Heart right ventricle (tissue), 16 donors: ENCODE data around the gene SMTN. TPM values are rescaled to one million over a fixed set of nuclear protein-coding genes. Genes with fewer than 3 reads are reported as not detected.
"Not testable (repeated sequence)": the region's sequence is repeated elsewhere in the genome, so short reads cannot be mapped to it uniquely, and the experiment has no call there.

ENCODE experiments used
- ATAC-seq, 8 donors: fragments of 200-7000 bp; cut with Tn5 transposase; one replicate each; pipeline ENCODE4 v1.9.1; 2020; ENCODE audit warnings: mild to moderate bottlenecking in 8 of 8, moderate library complexity in 8 of 8, moderate number of reproducible peaks in 1 of 8
- DNase-seq, 2 donors: peaks; one replicate each; pipeline ENCODE4 v3.0.0-alpha.2; 2020
- H3K27ac ChIP-seq, 10 donors: fragments of 200-600 bp; sonication (generic) in 2 of 10; one replicate each; pipeline versions ENCODE4 v1.5.0 to v1.8.0; 2020 to 2022; ENCODE audit warnings: mild to moderate bottlenecking in 3 of 10
- H3K27me3 ChIP-seq, 7 donors: fragments of 200-600 bp; one replicate each; pipeline ENCODE4 v1.8.0; 2021 to 2022; ENCODE audit warnings: mild to moderate bottlenecking in 2 of 7
- H3K36me3 ChIP-seq, 9 donors: fragments of 200-600 bp; sonication (generic) in 1 of 9; one replicate each; pipeline versions ENCODE4 v1.5.0 to v1.8.0; 2020 to 2022; ENCODE audit warnings: mild to moderate bottlenecking in 2 of 9
- H3K4me1 ChIP-seq, 9 donors: fragments of 200-600 bp; sonication (generic) in 1 of 9; one replicate each; pipeline versions ENCODE4 v1.5.0 to v1.8.0; 2020 to 2022; ENCODE audit warnings: mild to moderate bottlenecking in 4 of 9
- H3K4me3 ChIP-seq, 10 donors: fragments of 200-600 bp; sonication (generic) in 2 of 10; one replicate each; pipeline versions ENCODE4 v1.5.0 to v1.8.0; 2020 to 2022; ENCODE audit warnings: mild to moderate bottlenecking in 7 of 10, moderate library complexity in 2 of 10
- H3K9me3 ChIP-seq, 11 donors: fragments of 200-600 bp in 10 of 11; sonication (generic) in 2 of 11; one replicate each; pipeline versions ENCODE4 v1.5.0 to v1.8.0; 2013 to 2022; ENCODE audit warnings: mild to moderate bottlenecking in 2 of 11, control low read depth in 1 of 11, moderate library complexity in 1 of 11
- WGBS, 2 donors: extraction: QIAGEN DNeasy Blood & Tissue Kit; methylation state at CpG; one replicate each; pipeline ENCODE4 v1.1.7; 2013; ENCODE audit warnings: inconsistent platforms in 1 of 2; 5-methylcytosine and 5-hydroxymethylcytosine counted together
- intact Hi-C, 10 donors: fragments of 100-400 bp; cut with DNase I; formaldehyde crosslinking; loops; one replicate each; pipeline versions ENCODE4 v1.11.1 to v1.14.2; 2022
- polyA plus RNA-seq, 2 donors: library from polyadenylated mRNA; stranded (reverse); fragments of 200-250 nt; gene quantifications; one replicate each; pipeline ENCODE4 v1.2.3, GENCODE V29; 2013
- total RNA-seq, 10 donors: library from RNA; stranded (reverse); fragmentation: NEBNext Ultra II Directional in 3 of 10; extraction: Animal tissue kit (Norgen Biotek cat#: 25700) in 3 of 10; gene quantifications; one replicate each; pipeline versions ENCODE4 v1.2.1 to v1.2.4, GENCODE V29; 2021 to 2023
- TF ChIP-seq, protein P1 (sequence below), 9 donors: fragments of 200-600 bp; sonication (generic) in 2 of 9; IDR thresholded peaks; one replicate each; pipeline versions ENCODE4 v1.5.0 to v1.8.0; 2021 to 2022; ENCODE audit warnings: antibody characterized with exemption in 9 of 9, mild to moderate bottlenecking in 5 of 9, moderate library complexity in 1 of 9
- donor health status: Arrhythmogenic right ventricular cardiomyopathy.
- donor health status: ischemic (EF 13 %, LVEDD 7.1; RV severe dilation, severe dysfunction).
- donor health status: healthy with polysubstance abuse.
- donor health status: DM: no; HTN: yes; CAD: no.
- donor health status: DM: no; HTN: no; CAD: no.
- donor health status: ischemic (EF 25% LVEDD 6.9; RV normal size, moderate dysfunction).
- donor health status: ischemic (EF 25% LVEDD 5.7; RV mildly dilated, moderate dysfunction).
- donor health status: healthy.
- donor health status: DM: yes; HTN: yes; CAD: no.
- donor health status: Ischemic cardiomyopathy.
- donor health status: ischemic (EF 35%, LVEDD 5.7; RV mildly dilated, moderate dysfunction).
- donor health status: nonischemic (EF 11% LVEDD 7.7; RV severe dilation, severe dysfunction).
- donor health status: DM: yes; HTN: yes; CAD: no.
- donor health status: PGD.
- donor health status: ischemic (EF 29% LVEDD 5.4; RV normal size, mild dysfunction).
- donor health status: nonischemic (EF 23%, LVEDD 6.1; RV moderate dilation, normal function).

SMTN gene
- total and polyA plus RNA-seq, 12 donors = 64.2 to 398 (median 204) TPM

DNA sequence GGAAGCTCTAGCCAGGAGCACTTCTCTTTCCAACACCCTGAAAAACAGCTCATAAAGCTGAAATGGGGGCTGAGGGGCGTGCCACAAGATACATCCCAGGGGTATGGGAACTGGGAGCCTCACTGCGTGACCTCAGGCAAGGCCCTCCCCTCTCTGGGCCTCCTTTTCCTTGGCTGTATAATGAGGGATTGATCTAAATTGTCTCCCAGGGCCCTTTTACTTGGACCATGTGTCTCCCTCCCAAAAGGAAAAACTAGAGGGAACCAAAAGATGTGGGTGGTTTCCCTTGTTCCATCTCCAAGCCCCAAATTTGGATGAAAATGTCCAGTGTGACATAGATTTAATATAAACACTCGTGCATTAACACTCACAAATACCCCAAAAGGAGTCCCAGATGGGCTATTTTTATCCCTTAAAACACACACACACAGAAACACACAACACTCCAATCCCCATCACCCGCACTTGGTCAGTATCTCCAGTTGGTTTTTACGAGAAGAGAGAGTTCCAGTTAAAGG is 25.9 kb upstream of the SMTN start:
- ATAC-seq = peak in 2 of 8 donors; percentile 11 to 48
- intact Hi-C loops = no loop called here
- peaks cover 4 to 51% (median 20%) of the 10 kb centered on the region in 9 donors for H3K4me1 ChIP-seq
- H3K36me3 ChIP-seq = no peaks in the 10 kb centered on the region
- TF ChIP-seq, protein P1, sequence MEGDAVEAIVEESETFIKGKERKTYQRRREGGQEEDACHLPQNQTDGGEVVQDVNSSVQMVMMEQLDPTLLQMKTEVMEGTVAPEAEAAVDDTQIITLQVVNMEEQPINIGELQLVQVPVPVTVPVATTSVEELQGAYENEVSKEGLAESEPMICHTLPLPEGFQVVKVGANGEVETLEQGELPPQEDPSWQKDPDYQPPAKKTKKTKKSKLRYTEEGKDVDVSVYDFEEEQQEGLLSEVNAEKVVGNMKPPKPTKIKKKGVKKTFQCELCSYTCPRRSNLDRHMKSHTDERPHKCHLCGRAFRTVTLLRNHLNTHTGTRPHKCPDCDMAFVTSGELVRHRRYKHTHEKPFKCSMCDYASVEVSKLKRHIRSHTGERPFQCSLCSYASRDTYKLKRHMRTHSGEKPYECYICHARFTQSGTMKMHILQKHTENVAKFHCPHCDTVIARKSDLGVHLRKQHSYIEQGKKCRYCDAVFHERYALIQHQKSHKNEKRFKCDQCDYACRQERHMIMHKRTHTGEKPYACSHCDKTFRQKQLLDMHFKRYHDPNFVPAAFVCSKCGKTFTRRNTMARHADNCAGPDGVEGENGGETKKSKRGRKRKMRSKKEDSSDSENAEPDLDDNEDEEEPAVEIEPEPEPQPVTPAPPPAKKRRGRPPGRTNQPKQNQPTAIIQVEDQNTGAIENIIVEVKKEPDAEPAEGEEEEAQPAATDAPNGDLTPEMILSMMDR (IDR thresholded peaks at IDR 0.05) = no peak
- H3K4me3 ChIP-seq = no peak overlapping the region
- peak overlapping the region; percentile 17 to 84 (median 78) for H3K27ac ChIP-seq
- no peaks in the 10 kb centered on the region for H3K9me3 ChIP-seq
- H3K27me3 ChIP-seq = no peaks in the 10 kb centered on the region
- WGBS, 2 donors = 60 to 74% methylated on average over 5 of the region's 5 CpGs
- no peak for DNase-seq

DNA sequence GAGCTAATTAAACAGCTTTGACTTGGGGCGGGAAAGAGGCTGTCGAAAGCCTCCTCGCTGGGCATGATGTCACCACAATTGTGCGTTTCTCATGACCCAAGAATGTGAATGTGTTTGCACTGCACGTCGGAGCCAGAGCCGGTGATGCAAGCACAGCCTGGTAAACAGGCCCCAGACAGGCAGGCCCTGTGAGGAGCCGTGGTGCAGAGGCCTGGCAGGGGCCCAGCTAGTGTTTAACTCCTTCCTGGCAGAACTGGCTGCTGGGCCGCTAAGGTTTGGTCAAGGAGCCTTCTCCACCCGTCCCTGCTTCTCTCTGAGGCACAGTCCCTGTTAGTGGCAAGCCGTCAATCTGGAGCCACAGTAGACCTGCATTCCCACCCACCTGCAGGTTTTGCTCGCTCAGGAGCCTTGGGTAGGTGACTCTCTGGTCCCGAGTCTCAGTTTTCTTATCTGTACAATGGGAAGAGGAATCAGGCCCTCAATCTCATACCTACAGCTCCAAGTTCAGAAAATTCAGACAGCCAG is 25.4 kb upstream of the SMTN start:
- peak; percentile 84 to 97 (median 92) for ATAC-seq
- intact Hi-C loops = no loop called here
- Histone ChIP-seq H3K27ac (peak overlapping the region; percentile 17 to 84 (median 78)), H3K4me3 (no peak overlapping the region), H3K9me3 (no peaks in the 10 kb centered on the region), H3K36me3 (no peaks in the 10 kb centered on the region), H3K4me1 (peaks cover 4 to 46% (median 15%) of the 10 kb centered on the region in 9 donors), H3K27me3 (no peaks in the 10 kb centered on the region)
- TF ChIP-seq, protein P1 (IDR thresholded peaks at IDR 0.05) = no peak
- peak; percentile 79 to 82 for DNase-seq
- WGBS, 2 donors = 33 to 35% methylated on average over 13 of the region's 13 CpGs

DNA sequence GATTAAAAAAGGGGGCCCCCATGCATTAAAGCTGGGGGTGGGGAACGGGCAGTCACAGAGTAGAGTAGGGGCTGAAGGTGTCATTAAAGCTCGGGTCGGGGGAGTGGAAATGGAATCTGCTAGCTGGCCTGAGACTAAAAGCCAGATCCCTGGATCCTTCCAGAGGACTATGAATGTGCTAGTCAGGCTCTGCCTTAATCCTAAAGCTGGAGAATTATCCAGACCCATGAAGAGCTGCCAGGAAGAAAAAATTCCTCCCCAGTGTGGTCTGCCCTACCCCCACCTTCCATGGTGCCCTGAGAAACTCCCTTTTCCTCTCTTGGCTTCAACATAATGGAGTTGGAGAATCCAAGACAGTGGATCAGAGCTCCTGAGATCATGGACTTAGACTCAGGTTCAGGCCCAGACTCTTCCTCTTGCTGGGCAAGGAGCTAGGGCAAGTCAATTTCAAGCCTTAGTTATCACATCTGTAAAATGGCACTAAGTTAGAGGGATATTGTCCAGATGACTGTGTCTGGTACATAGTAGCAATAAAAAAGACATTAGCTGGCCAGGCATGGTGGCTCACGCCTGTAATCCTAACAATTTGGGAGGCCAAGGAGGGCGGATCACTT is 24.0 kb upstream of the SMTN start:
- Histone ChIP-seq H3K4me1 (peaks cover 4 to 34% (median 12%) of the 10 kb centered on the region in 9 donors), H3K27me3 (no peaks in the 10 kb centered on the region), H3K9me3 (no peaks in the 10 kb centered on the region), H3K27ac (peak overlapping the region in 2 of 10 donors; percentile 22 to 45), H3K36me3 (no peaks in the 10 kb centered on the region), H3K4me3 (no peak overlapping the region)
- WGBS, 2 donors = 80 to 85% methylated on average over 5 of the region's 5 CpGs
- TF ChIP-seq, protein P1 (IDR thresholded peaks at IDR 0.05) = no peak
- ATAC-seq = no peak
- intact Hi-C loops = no loop called here
- DNase-seq = no peak

DNA sequence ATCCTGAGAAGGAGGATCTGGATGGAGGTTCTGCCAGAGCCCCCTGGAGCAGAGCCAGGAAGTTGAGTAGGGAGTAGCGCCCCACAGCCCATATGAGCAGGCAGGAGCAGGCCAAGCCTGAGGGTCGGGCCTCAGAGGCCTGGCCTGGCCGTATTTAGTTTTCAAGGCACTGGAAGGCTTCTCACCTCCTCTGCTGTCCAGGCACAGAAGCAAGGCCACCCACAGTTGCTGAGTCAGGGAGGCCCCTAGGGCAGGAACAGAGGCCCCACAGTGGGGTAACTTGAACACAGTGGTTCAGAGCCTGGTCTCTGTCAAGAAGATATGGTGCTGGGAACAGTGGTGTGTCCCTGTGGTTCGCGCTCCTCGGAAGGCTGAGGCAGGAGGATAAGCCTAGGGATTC is 21.5 kb upstream of the SMTN start:
- H3K27ac ChIP-seq, H3K9me3 ChIP-seq, DNase-seq, intact Hi-C loops, H3K27me3 ChIP-seq, H3K36me3 ChIP-seq, H3K4me3 ChIP-seq, ATAC-seq: not testable (repeated sequence)
- peaks cover 4 to 20% (median 12%) of the 10 kb centered on the region in 9 donors for H3K4me1 ChIP-seq
- 47 to 71% methylated on average over 6 of the region's 6 CpGs for WGBS, 2 donors
